H1 (cell line): Measurements from ENCODE around the gene CDC5L. TPM values are rescaled to one million over a fixed set of nuclear protein-coding genes. Genes with fewer than 3 reads are reported as not detected.

Experiments used
- CTCF ChIA-PET: fragments of 300-600 bp; sonication (Branson Sonifier 250); formaldehyde crosslinking; loops from one replicate; lab custom pipeline; 2021; ENCODE audit not compliant: partially characterized antibody; lab: Charles Lee
- POLR2A ChIA-PET: fragments of 300-600 bp; sonication (Branson Sonifier 250); formaldehyde crosslinking; loops from one replicate; lab custom pipeline; 2021; ENCODE audit warnings: inconsistent platforms; ENCODE audit not compliant: partially characterized antibody; lab: Charles Lee
- DNase-seq, 2 experiments: peaks; one replicate each; pipeline versions ENCODE4 v3.0.0 to v3.0.0-alpha.2; 2010 to 2022; ENCODE audit warnings: low spot score in 2 of 2, low read depth in 1 of 2, mixed read lengths in 1 of 2
- FAIRE-seq: peaks from 2 replicates; lab custom pipeline; 2011; peaks lifted over from hg19 to GRCh38; lab: Jason Lieb, UNC
- H2AFZ ChIP-seq: 2 replicates; pipeline ENCODE4 v1.8.1; 2012; ENCODE audit warnings: low read length, inconsistent platforms
- H2AK5ac ChIP-seq: 2 replicates; pipeline ENCODE4 v1.6.1; 2013; ENCODE audit warnings: low read depth, low read length
- H2BK120ac ChIP-seq: replicated peaks from 2 replicates; pipeline ENCODE3; 2013; ENCODE audit warnings: low read depth, low read length, inconsistent platforms
- H2BK12ac ChIP-seq: 2 replicates; pipeline ENCODE4 v1.6.1; 2013; ENCODE audit warnings: low read depth, low read length
- H2BK15ac ChIP-seq: 2 replicates; pipeline ENCODE4 v1.6.1; 2013; ENCODE audit warnings: low read length
- H2BK20ac ChIP-seq: 2 replicates; pipeline ENCODE4 v1.6.1; 2013; ENCODE audit warnings: low read length
- H2BK5ac ChIP-seq: 2 replicates; pipeline ENCODE4 v1.6.1; 2013; ENCODE audit warnings: low read depth, low read length
- H3K14ac ChIP-seq: 2 replicates; pipeline ENCODE4 v1.6.1; 2013; ENCODE audit warnings: inconsistent platforms; ENCODE audit not compliant: insufficient read length
- H3K18ac ChIP-seq: 2 replicates; pipeline ENCODE4 v1.6.1; 2013; ENCODE audit warnings: low read length; ENCODE audit errors: extremely low read depth
- H3K23ac ChIP-seq: 2 replicates; pipeline ENCODE4 v1.6.1; 2013; ENCODE audit warnings: inconsistent platforms; ENCODE audit not compliant: insufficient read length
- H3K23me2 ChIP-seq: 2 replicates; pipeline ENCODE4 v1.6.1; 2013; ENCODE audit warnings: low read depth, low read length
- H3K27ac ChIP-seq: 2 replicates; pipeline ENCODE4 v1.6.1; 2011; ENCODE audit warnings: low read depth, low read length, inconsistent platforms
- H3K27me3 ChIP-seq, 4 experiments: replicated peaks in 1 of 4; 1 replicate in 1 of 4; 2 replicates in 3 of 4; pipeline versions ENCODE4 v1.6.1 to v1.8.1; 2011 to 2013; ENCODE audit warnings: low read length in 3 of 4, mild to moderate bottlenecking in 3 of 4, inconsistent platforms in 2 of 4, mixed read lengths in 2 of 4, moderate library complexity in 1 of 4; ENCODE audit not compliant: control insufficient read depth in 3 of 4, insufficient read depth in 3 of 4; ENCODE audit errors: extremely low read depth in 1 of 4
- H3K36me3 ChIP-seq, 4 experiments: 2 replicates each; pipeline versions ENCODE4 v1.6.1 to v1.8.1; 2011 to 2013; ENCODE audit warnings: mild to moderate bottlenecking in 4 of 4, low read length in 3 of 4, moderate library complexity in 2 of 4, control low read depth in 1 of 4, inconsistent platforms in 1 of 4; ENCODE audit not compliant: insufficient read depth in 4 of 4, control insufficient read depth in 2 of 4
- H3K4ac ChIP-seq: replicated peaks from 2 replicates; pipeline ENCODE3; 2013; ENCODE audit warnings: low read length, low read depth, mixed read lengths, inconsistent platforms; ENCODE audit not compliant: insufficient read length
- H3K4me1 ChIP-seq, 4 experiments: replicated peaks in 1 of 4; 1 replicate in 1 of 4; 2 replicates in 3 of 4; pipeline versions ENCODE4 v1.6.1 to v1.8.1; 2011 to 2013; ENCODE audit warnings: low read length in 3 of 4, inconsistent platforms in 2 of 4, mixed read lengths in 1 of 4; ENCODE audit not compliant: insufficient read depth in 4 of 4, control insufficient read depth in 3 of 4
- H3K4me2 ChIP-seq, 2 experiments: 2 replicates each; pipeline versions ENCODE4 v1.6.1 to v1.8.1; 2011 to 2013; ENCODE audit warnings: low read depth in 2 of 2, low read length in 2 of 2, control low read depth in 1 of 2, inconsistent platforms in 1 of 2, mild to moderate bottlenecking in 1 of 2; ENCODE audit not compliant: insufficient read depth in 1 of 2
- H3K4me3 ChIP-seq, 4 experiments: fragments of 200-600, 300-600 bp in 1 of 4; sonication (generic), shearing (Covaris generic), sonication (Bioruptor Twin) in 1 of 4; 2 replicates each; pipeline versions ENCODE4 v1.5.1 to v1.8.1; 2011 to 2016; ENCODE audit warnings: low read length in 4 of 4, low read depth in 3 of 4, control low read depth in 2 of 4, inconsistent platforms in 2 of 4, mild to moderate bottlenecking in 2 of 4, mixed read lengths in 1 of 4, moderate library complexity in 1 of 4; ENCODE audit not compliant: insufficient read depth in 2 of 4; ENCODE audit errors: extremely low read depth in 1 of 4
- H3K56ac ChIP-seq: replicated peaks from 2 replicates; pipeline ENCODE3; 2013; ENCODE audit warnings: low read depth, mild to moderate bottlenecking, mixed read lengths, low read length, inconsistent platforms; ENCODE audit not compliant: insufficient read length
- H3K79me1 ChIP-seq: 2 replicates; pipeline ENCODE4 v1.6.1; 2013; ENCODE audit warnings: low read depth, low read length, control low read depth
- H3K79me2 ChIP-seq, 2 experiments: 2 replicates each; pipeline versions ENCODE4 v1.6.1 to v1.8.1; 2012 to 2013; ENCODE audit warnings: low read length in 2 of 2, mild to moderate bottlenecking in 2 of 2, inconsistent platforms in 1 of 2; ENCODE audit not compliant: insufficient read depth in 2 of 2, control insufficient read depth in 1 of 2
- H3K9ac ChIP-seq, 4 experiments: replicated peaks in 1 of 4; 1 replicate in 1 of 4; 2 replicates in 3 of 4; pipeline versions ENCODE4 v1.6.1 to v1.8.1; 2011 to 2013; ENCODE audit warnings: low read depth in 3 of 4, low read length in 3 of 4, control low read depth in 2 of 4, mild to moderate bottlenecking in 2 of 4, moderate library complexity in 2 of 4, inconsistent platforms in 1 of 4; ENCODE audit errors: extremely low read depth in 1 of 4
- H3K9me3 ChIP-seq, 2 experiments: 2 replicates each; pipeline versions ENCODE4 v1.6.1 to v1.8.1; 2012 to 2013; ENCODE audit warnings: mild to moderate bottlenecking in 2 of 2, moderate library complexity in 2 of 2, control low read depth in 1 of 2, inconsistent platforms in 1 of 2, low read depth in 1 of 2, low read length in 1 of 2, mixed read lengths in 1 of 2; ENCODE audit not compliant: insufficient read depth in 2 of 2
- H4K20me1 ChIP-seq, 2 experiments: replicated peaks in 1 of 2; 2 replicates each; pipeline versions ENCODE3 to v1.8.1; 2011 to 2013; ENCODE audit warnings: inconsistent platforms in 2 of 2, low read length in 2 of 2, mild to moderate bottlenecking in 1 of 2; ENCODE audit not compliant: insufficient read depth in 2 of 2, control insufficient read depth in 1 of 2
- H4K5ac ChIP-seq: 2 replicates; pipeline ENCODE4 v1.6.1; 2013; ENCODE audit warnings: low read length, low read depth, mixed read lengths, inconsistent platforms; ENCODE audit not compliant: insufficient read length
- H4K8ac ChIP-seq: 2 replicates; pipeline ENCODE4 v1.8.0; 2013; ENCODE audit warnings: mild to moderate bottlenecking, moderate library complexity, low read length, inconsistent platforms; ENCODE audit not compliant: insufficient read depth; ENCODE audit errors: extremely low read depth
- H4K91ac ChIP-seq: replicated peaks from 2 replicates; pipeline ENCODE3; 2013; ENCODE audit warnings: low read length, mixed read lengths, inconsistent platforms; ENCODE audit not compliant: insufficient read length
- CEBPB ChIP-seq: IDR thresholded peaks from 2 replicates; pipeline ENCODE4 v1.6.1; 2012; ENCODE audit warnings: low read depth, low read length
- EGR1 ChIP-seq: IDR thresholded peaks from 2 replicates; pipeline ENCODE4 v1.6.1; 2011; ENCODE audit warnings: low read depth, low read length, borderline replicate concordance
- FOSL1 ChIP-seq: IDR thresholded peaks from 2 replicates; pipeline ENCODE4 v1.6.1; 2011; ENCODE audit warnings: mild to moderate bottlenecking, low read depth, low read length, moderate library complexity; ENCODE audit not compliant: insufficient read depth
- JUND ChIP-seq: IDR thresholded peaks from 2 replicates; pipeline ENCODE4 v1.6.1; 2011; ENCODE audit warnings: mild to moderate bottlenecking, improper control_type of control experiment, low read length
- POU5F1 ChIP-seq: IDR thresholded peaks from 2 replicates; pipeline ENCODE4 v1.6.1; 2011; ENCODE audit warnings: low read depth, mild to moderate bottlenecking, low read length, moderate library complexity
- SIN3A ChIP-seq, 2 experiments: IDR thresholded peaks in 1 of 2; conservative IDR thresholded peaks in 1 of 2; 2 replicates each; pipeline ENCODE4 v1.6.1; 2011 to 2012; ENCODE audit warnings: low read length in 2 of 2, improper control_type of control experiment in 1 of 2, low read depth in 1 of 2, mild to moderate bottlenecking in 1 of 2
- SIX5 ChIP-seq: IDR thresholded peaks from 2 replicates; pipeline ENCODE4 v1.6.1; 2011; ENCODE audit warnings: mild to moderate bottlenecking, low read depth, low read length
- TAF1 ChIP-seq: IDR thresholded peaks from 2 replicates; pipeline ENCODE4 v1.6.1; 2011; ENCODE audit warnings: mild to moderate bottlenecking, low read depth, low read length
- WGBS, 2 experiments: shearing (Covaris generic) in 1 of 2; methylation state at CpG; one replicate each; pipeline versions ENCODE4 v1.1.6 to v1.1.7; 2013 to 2015; ENCODE audit warnings: low lambda C conversion rate in 2 of 2, mixed read lengths in 2 of 2, inconsistent platforms in 1 of 2, low coverage in 1 of 2, missing lambda C conversion rate in 1 of 2; ENCODE audit not compliant: insufficient replicate concordance in 2 of 2, insufficient coverage in 1 of 2, insufficient read length in 1 of 2; ENCODE audit errors: extremely low coverage in 1 of 2, missing lambda C conversion rate in 1 of 2; 5-methylcytosine and 5-hydroxymethylcytosine counted together
- polyA plus RNA-seq, 7 experiments: library from polyadenylated mRNA; depleted of rRNA in 3 of 7; stranded (reverse) in 5 of 7; unstranded in 2 of 7; fragments of >200 nt in 5 of 7; fragments of 200-250 nt in 2 of 7; gene quantifications; 1 replicate in 5 of 7; 2 replicates in 1 of 7; 4 replicates in 1 of 7; pipeline versions ENCODE4 v1.2.1 to v1.2.3, GENCODE V29; 2011 to 2013; ENCODE audit warnings: missing spikeins in 2 of 7, mixed read lengths in 2 of 7
- total RNA-seq: library from RNA; stranded (reverse); fragmentation: NEBNext Ultra II Directional; extraction: Animal tissue kit (Norgen Biotek cat#: 25700); gene quantifications from 2 replicates; pipeline ENCODE4 v1.2.1, GENCODE V29; 2021
- TF ChIP-seq, protein P1 (sequence below): IDR thresholded peaks from 2 replicates; pipeline ENCODE4 v1.6.1; 2012; ENCODE audit warnings: low read length, inconsistent platforms
- TF ChIP-seq, protein P2 (sequence below): IDR thresholded peaks from 2 replicates; pipeline ENCODE4 v1.6.1; 2011; ENCODE audit warnings: low read length, improper control_type of control experiment
- TF ChIP-seq, protein P3 (sequence below): IDR thresholded peaks from 2 replicates; pipeline ENCODE4 v1.6.1; 2011; ENCODE audit warnings: low read depth, mild to moderate bottlenecking, low read length; ENCODE audit not compliant: insufficient read depth

CDC5L gene
- total and polyA plus RNA-seq, 2 of the 8 experiments (the other 6 are each of a cell fraction or from before 2014, with no cell fraction given), result 8.4 to 32.8 TPM

DNA sequence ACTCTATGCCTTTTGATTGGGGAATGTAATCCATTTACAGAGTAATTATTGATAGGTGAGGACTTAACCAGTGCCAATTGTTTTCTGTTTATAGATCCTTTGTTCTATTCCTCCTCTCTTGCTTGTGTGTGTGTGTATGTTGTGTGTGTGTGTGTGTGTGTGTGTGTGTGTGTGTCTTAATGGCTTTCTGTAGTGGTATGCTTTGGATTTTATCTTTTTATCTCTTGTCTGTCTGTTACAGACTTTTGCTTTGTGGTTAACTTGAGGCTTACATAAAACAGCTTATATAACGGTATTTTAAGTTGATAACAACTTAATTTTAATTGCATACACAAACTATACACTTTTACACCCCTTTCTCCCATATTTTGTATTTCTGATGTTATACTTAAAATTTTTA, 54.7 kb downstream of the CDC5L start:
- Histone ChIP-seq H3K14ac (no peak overlapping the region), H3K4ac (no peak overlapping the region), H3K4me1 (no peaks in the 10 kb centered on the region), H3K4me2 (no peak overlapping the region), H3K27ac (no peak overlapping the region), H2BK15ac (no peak overlapping the region), H3K79me2 (0 out of 4 replicates have a peak, but pooled peaks cover 0 to 8% of the 10 kb centered on the region in 2 experiments), H2BK20ac (no peak overlapping the region), H3K9me3 (no peaks in the 10 kb centered on the region; a peak in 2 of 4 replicates), H2BK12ac (no peak overlapping the region), H3K56ac (no peak overlapping the region), H2AFZ (no peak overlapping the region), H4K5ac (no peak overlapping the region), H2BK5ac (no peak overlapping the region), H3K4me3 (no peak overlapping the region), H3K18ac (no peak overlapping the region), H2AK5ac (no peak overlapping the region), H3K36me3 (peaks cover 0 to 19% (median 10%) of the 10 kb centered on the region in 4 experiments; a peak in 5 of 8 replicates), H3K27me3 (no peaks in the 10 kb centered on the region), H3K23me2 (peaks cover 2% of the 10 kb centered on the region; the same call in 1 of the 2 replicates), H4K20me1 (peaks cover 0 to 2% of the 10 kb centered on the region in 2 experiments), H4K91ac (no peak overlapping the region), H3K9ac (no peak overlapping the region), H2BK120ac (no peak overlapping the region), H3K23ac (no peak overlapping the region), H4K8ac (no peak overlapping the region), H3K79me1 (peaks cover 3% of the 10 kb centered on the region; the same call in 1 of the 2 replicates)
- ChIA-PET CTCF (interaction anchor here (0.6 to 1.4 kb wide), 5 partner anchors 9 to 485 kb away, joined by 3 read pairs; no protein-coding TSS in a partner anchor), POLR2A (no interaction called here)
- FAIRE-seq, result no peak
- 94% methylated on average over 1 of the region's 1 CpG; no CpG with 5 or more reads in 1 of the 2 experiments for WGBS, 2 experiments
- no peak for DNase-seq
- no peak for TF ChIP-seq TAF1
- no peak for TF ChIP-seq FOSL1
- TF ChIP-seq, protein P1, sequence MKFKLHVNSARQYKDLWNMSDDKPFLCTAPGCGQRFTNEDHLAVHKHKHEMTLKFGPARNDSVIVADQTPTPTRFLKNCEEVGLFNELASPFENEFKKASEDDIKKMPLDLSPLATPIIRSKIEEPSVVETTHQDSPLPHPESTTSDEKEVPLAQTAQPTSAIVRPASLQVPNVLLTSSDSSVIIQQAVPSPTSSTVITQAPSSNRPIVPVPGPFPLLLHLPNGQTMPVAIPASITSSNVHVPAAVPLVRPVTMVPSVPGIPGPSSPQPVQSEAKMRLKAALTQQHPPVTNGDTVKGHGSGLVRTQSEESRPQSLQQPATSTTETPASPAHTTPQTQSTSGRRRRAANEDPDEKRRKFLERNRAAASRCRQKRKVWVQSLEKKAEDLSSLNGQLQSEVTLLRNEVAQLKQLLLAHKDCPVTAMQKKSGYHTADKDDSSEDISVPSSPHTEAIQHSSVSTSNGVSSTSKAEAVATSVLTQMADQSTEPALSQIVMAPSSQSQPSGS, result no peak
- TF ChIP-seq SIX5, result no peak
- TF ChIP-seq EGR1, result no peak
- no peak for TF ChIP-seq CEBPB
- TF ChIP-seq SIN3A (conservative IDR thresholded peaks at IDR 0.05 in 1 of 2, IDR thresholded peaks at IDR 0.05 in 1 of 2; ENCODE audit: low read depth in 1 of 2, low read length in 2 of 2), result no peak
- no peak for TF ChIP-seq POU5F1
- TF ChIP-seq JUND, result no peak
- TF ChIP-seq, protein P2, sequence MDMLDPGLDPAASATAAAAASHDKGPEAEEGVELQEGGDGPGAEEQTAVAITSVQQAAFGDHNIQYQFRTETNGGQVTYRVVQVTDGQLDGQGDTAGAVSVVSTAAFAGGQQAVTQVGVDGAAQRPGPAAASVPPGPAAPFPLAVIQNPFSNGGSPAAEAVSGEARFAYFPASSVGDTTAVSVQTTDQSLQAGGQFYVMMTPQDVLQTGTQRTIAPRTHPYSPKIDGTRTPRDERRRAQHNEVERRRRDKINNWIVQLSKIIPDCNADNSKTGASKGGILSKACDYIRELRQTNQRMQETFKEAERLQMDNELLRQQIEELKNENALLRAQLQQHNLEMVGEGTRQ, result no peak
- TF ChIP-seq, protein P3, sequence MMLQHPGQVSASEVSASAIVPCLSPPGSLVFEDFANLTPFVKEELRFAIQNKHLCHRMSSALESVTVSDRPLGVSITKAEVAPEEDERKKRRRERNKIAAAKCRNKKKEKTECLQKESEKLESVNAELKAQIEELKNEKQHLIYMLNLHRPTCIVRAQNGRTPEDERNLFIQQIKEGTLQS, result no peak
